ENCODE measurements around the gene CBFB. TPM values are rescaled to one million over a fixed set of nuclear protein-coding genes. Genes with fewer than 3 reads are reported as not detected.

Gene CBFB
- total RNA-seq (10 to 100 TPM; 21.3 to 28.0 (median 24.8) TPM), polyA plus RNA-seq (10 to 100 TPM in 1 of 3 donors, 1 to 10 TPM in 2; 9.6 to 19.3 (median 9.7) TPM)

DNA sequence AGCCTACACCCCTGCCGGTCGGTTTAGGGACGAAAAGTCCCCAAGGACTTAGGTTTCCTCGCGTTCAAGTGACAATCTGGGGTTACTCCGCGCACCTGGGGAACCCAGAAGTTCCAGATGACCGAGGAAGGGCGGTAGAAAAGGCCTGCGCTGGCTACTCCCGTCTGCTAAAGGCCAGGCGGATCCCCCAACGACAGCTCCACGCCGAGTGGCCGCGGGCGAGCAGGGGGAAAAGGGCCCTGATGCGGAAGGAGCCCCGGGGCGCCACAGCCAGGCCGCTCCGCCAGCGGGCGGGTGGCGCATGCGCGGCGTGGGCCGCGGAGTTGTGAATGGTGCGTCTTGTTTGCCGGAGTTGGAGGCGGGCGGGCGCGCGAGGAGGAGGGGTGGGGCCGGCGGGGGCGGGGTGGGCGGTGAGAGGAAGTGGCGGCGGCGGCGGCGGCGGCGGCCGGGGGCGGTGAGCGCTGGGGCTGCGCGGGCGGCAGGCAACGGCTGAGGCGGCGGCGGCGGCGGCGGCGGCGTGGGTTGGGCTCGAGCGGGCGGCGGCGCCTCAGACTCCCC is at the start of gene CBFB:
TSS of gene CBFB (plus strand) at position 454 of the 558 bp plus-strand sequence. CDS start 259 bp downstream, outside the sequence.
- TF ChIP-seq, protein P1, sequence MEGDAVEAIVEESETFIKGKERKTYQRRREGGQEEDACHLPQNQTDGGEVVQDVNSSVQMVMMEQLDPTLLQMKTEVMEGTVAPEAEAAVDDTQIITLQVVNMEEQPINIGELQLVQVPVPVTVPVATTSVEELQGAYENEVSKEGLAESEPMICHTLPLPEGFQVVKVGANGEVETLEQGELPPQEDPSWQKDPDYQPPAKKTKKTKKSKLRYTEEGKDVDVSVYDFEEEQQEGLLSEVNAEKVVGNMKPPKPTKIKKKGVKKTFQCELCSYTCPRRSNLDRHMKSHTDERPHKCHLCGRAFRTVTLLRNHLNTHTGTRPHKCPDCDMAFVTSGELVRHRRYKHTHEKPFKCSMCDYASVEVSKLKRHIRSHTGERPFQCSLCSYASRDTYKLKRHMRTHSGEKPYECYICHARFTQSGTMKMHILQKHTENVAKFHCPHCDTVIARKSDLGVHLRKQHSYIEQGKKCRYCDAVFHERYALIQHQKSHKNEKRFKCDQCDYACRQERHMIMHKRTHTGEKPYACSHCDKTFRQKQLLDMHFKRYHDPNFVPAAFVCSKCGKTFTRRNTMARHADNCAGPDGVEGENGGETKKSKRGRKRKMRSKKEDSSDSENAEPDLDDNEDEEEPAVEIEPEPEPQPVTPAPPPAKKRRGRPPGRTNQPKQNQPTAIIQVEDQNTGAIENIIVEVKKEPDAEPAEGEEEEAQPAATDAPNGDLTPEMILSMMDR (IDR thresholded peaks at IDR 0.05): no peak
- TF ChIP-seq POLR2A (IDR thresholded peaks at IDR 0.05): peak; percentile 70 to 82
- peak; percentile 66 to 92 (median 84) for TF ChIP-seq POLR2AphosphoS5 (IDR thresholded peaks at IDR 0.05)
- 1% methylated on average over 69 of the region's 69 CpGs for WGBS, 2 donors
- Histone ChIP-seq H3K9me3 (no peaks in the 10 kb centered on the region), H3K36me3 (no peaks in the 10 kb centered on the region), H3K27ac (peak within 1 kb of the TSS; percentile 85 to 99 (median 98)), H3K4me1 (peaks cover 0 to 26% (median 23%) of the 10 kb centered on the region in 4 donors), H3K4me3 (peak within 1 kb of the TSS; percentile 67 to 95 (median 78)), H3K27me3 (no peaks in the 10 kb centered on the region)
- intact Hi-C loops (cut with DNase I): loop anchor here (2.0 kb wide), 1 partner anchor 82 kb away; no protein-coding TSS in a partner anchor
- DNase-seq: peak; percentile 96

DNA sequence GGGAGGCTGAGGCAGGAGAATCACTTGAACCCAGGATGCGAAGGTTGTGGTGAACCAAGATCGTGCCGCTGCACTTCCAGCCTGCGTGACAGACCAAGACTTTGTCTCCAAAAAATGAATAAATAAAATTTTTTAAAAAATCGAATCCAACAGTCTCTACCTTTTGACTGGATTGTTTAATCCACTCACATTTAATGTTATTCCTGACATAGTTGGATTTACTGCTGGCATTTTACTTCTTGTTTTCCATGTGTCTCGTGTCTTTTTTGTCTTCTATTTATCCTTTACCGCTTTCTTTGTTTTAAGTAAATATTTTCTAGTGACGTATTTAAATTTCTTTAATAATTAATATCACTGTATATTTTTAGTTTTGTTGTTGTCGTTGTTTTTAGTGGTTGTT is 45.9 kb upstream of the CBFB start:
- no peak for DNase-seq
- Histone ChIP-seq H3K9me3 (no peaks in the 10 kb centered on the region), H3K27ac (no peak overlapping the region), H3K36me3 (no peaks in the 10 kb centered on the region), H3K27me3 (no peaks in the 10 kb centered on the region), H3K4me1 (no peaks in the 10 kb centered on the region), H3K4me3 (no peak overlapping the region)
- no peak for TF ChIP-seq POLR2AphosphoS5 (IDR thresholded peaks at IDR 0.05)
- TF ChIP-seq, protein P1 (IDR thresholded peaks at IDR 0.05): no peak
- no peak for TF ChIP-seq POLR2A (IDR thresholded peaks at IDR 0.05)
- no peak for TF ChIP-seq EP300 (IDR thresholded peaks at IDR 0.05)
- WGBS, 2 donors: 96 to 97% methylated on average over 9 of the region's 9 CpGs
- intact Hi-C loops (cut with DNase I): no loop called here

DNA sequence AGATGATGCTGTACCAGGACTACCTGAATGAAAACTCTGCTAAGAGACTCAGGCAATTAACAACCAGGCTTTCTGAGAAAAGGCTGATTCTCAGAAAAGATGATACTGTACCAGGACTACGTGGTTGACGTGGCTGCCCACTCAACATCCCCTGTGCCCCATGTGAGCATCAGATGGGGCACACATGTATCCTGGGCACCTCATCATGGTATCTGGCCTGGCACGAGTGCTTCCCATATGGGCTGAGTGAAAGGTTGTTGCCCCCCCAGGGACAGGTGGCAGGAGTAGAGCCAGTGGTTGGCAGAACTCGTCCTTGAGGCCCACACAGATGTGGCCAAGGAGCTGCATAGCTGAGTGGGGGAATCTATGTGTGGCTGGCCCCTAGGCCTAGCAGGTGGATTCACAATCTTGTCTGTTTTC is 44.0 kb upstream of the CBFB start:
- DNase-seq: no peak
- TF ChIP-seq, protein P1 (IDR thresholded peaks at IDR 0.05): no peak
- TF ChIP-seq EP300 (IDR thresholded peaks at IDR 0.05): no peak
- TF ChIP-seq POLR2A (IDR thresholded peaks at IDR 0.05): no peak
- no peak for TF ChIP-seq POLR2AphosphoS5 (IDR thresholded peaks at IDR 0.05)
- Histone ChIP-seq H3K9me3 (no peaks in the 10 kb centered on the region), H3K27ac (no peak overlapping the region), H3K27me3 (no peaks in the 10 kb centered on the region), H3K4me3 (no peak overlapping the region), H3K4me1 (no peaks in the 10 kb centered on the region), H3K36me3 (no peaks in the 10 kb centered on the region)
- intact Hi-C loops (cut with DNase I): no loop called here
- WGBS, 2 donors: 79 to 88% methylated on average over 4 of the region's 4 CpGs

DNA sequence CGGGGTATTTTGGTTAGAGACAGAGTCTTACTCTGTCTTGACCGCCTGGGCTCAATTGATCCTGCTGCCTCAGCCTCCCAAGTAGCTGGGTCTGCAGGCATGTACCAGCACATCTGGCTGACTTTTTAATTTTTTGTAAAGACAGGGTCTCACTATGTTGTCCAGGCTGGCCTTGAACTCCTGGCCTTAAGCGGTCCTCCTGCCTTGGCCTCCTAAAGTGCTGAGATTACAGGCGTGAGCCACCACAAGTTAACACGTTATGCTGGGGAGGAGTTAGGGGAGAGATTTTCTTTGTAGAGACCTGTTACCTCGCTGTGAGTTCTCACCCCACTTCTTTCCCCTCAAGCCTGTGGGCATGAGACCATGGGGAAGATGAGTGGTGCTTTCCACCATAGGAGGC is 42.4 kb upstream of the CBFB start:
- no peaks in the 10 kb centered on the region for H3K9me3 ChIP-seq
- WGBS, 2 donors: 94 to 96% methylated on average over 6 of the region's 6 CpGs
- H3K4me1 ChIP-seq: no peaks in the 10 kb centered on the region
- intact Hi-C loops (cut with DNase I): no loop called here
- no peak for TF ChIP-seq EP300 (IDR thresholded peaks at IDR 0.05)
- TF ChIP-seq, protein P1 (IDR thresholded peaks at IDR 0.05): no peak
- TF ChIP-seq POLR2A (IDR thresholded peaks at IDR 0.05): no peak
- no peak for TF ChIP-seq POLR2AphosphoS5 (IDR thresholded peaks at IDR 0.05)
- no peak for DNase-seq
- H3K27me3 ChIP-seq: no peaks in the 10 kb centered on the region
- H3K27ac ChIP-seq: no peak overlapping the region
- no peak overlapping the region for H3K4me3 ChIP-seq
- H3K36me3 ChIP-seq: no peaks in the 10 kb centered on the region
